RWPE2 (cell line): ENCODE data around the gene RNF220.

Source experiments
- ATAC-seq: fragments of 200-7000 bp; cut with Tn5 transposase; 3 replicates; pipeline ENCODE4 v1.9.1; 2021; ENCODE audit warnings: low read depth
- DNase-seq: peaks from one replicate; pipeline ENCODE4 v3.0.0-alpha.2; 2020; ENCODE audit warnings: low spot score
- H3K27ac ChIP-seq: fragments of 450-650 bp; 2 replicates; pipeline ENCODE4 v1.5.1; 2017; ENCODE audit warnings: mild to moderate bottlenecking; ENCODE audit not compliant: poor library complexity, severe bottlenecking
- H3K27me3 ChIP-seq: fragments of 250-450 bp; sonication (Bioruptor Pico); 2 replicates; pipeline ENCODE4 v1.5.1; 2021; ENCODE audit warnings: mild to moderate bottlenecking, moderate library complexity; ENCODE audit not compliant: insufficient read depth, poor library complexity, severe bottlenecking
- H3K36me3 ChIP-seq: fragments of 250-450 bp; sonication (Bioruptor Pico); 2 replicates; pipeline ENCODE4 v1.5.1; 2020; ENCODE audit warnings: low read depth, mild to moderate bottlenecking, moderate library complexity
- H3K4me1 ChIP-seq: fragments of 250-450 bp; sonication (Bioruptor Pico); 2 replicates; pipeline ENCODE4 v1.5.1; 2021; ENCODE audit warnings: mild to moderate bottlenecking, moderate library complexity; ENCODE audit not compliant: insufficient read depth, poor library complexity, severe bottlenecking
- H3K4me3 ChIP-seq: fragments of 250-450 bp; sonication (Bioruptor Pico); 2 replicates; pipeline ENCODE4 v1.5.1; 2021; ENCODE audit warnings: mild to moderate bottlenecking, moderate library complexity; ENCODE audit not compliant: severe bottlenecking
- H3K9me3 ChIP-seq: fragments of 250-450 bp; sonication (Bioruptor Pico); 2 replicates; pipeline ENCODE4 v1.5.1; 2021; ENCODE audit warnings: mild to moderate bottlenecking, moderate library complexity; ENCODE audit not compliant: severe bottlenecking
- CTCF ChIP-seq: fragments of 450-650 bp; IDR thresholded peaks from one replicate; pipeline ENCODE4 v1.5.1; 2017; ENCODE audit warnings: mild to moderate bottlenecking, moderate library complexity; ENCODE audit not compliant: poor library complexity, severe bottlenecking

The RNF220 gene

GRCh38 chr1:44592208-44593145 lies 187.4 kb downstream of the RNF220 start:
- DNase-seq, result no peak
- no peak for ATAC-seq

DNA sequence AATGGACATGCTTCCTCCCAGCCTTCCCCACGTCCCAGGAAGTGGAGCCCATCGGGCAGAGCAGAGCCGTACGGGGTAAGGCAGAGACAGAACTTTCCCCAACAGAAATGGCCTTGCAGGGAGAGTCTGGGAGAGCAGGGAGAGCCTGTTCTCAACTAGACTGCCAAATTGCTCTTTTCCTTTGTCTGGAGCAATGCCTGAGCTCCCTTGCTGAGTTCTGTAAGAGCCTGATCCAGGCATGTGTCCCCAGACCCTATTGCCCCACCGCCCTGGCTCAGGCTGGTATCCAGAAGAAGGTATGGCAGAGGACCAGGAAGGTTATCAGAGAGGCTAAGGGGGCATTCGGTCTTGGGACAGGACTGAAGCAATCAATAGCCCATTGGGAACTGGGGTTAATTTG lies 189.3 kb downstream of the RNF220 start:
- TF ChIP-seq CTCF, result no peak
- DNase-seq, result no peak
- ATAC-seq, result no peak

More at GRCh38 chr1:44592208-44593145, 187.4 kb downstream of the RNF220 start:
- TF ChIP-seq CTCF, result no peak
- H3K9me3 ChIP-seq, result no peaks in the 10 kb centered on the region
- H3K36me3 ChIP-seq, result no peaks in the 10 kb centered on the region
- no peak overlapping the region for H3K27ac ChIP-seq
- no peaks in the 10 kb centered on the region for H3K27me3 ChIP-seq
- no peaks in the 10 kb centered on the region for H3K4me1 ChIP-seq
- no peak overlapping the region for H3K4me3 ChIP-seq

DNA sequence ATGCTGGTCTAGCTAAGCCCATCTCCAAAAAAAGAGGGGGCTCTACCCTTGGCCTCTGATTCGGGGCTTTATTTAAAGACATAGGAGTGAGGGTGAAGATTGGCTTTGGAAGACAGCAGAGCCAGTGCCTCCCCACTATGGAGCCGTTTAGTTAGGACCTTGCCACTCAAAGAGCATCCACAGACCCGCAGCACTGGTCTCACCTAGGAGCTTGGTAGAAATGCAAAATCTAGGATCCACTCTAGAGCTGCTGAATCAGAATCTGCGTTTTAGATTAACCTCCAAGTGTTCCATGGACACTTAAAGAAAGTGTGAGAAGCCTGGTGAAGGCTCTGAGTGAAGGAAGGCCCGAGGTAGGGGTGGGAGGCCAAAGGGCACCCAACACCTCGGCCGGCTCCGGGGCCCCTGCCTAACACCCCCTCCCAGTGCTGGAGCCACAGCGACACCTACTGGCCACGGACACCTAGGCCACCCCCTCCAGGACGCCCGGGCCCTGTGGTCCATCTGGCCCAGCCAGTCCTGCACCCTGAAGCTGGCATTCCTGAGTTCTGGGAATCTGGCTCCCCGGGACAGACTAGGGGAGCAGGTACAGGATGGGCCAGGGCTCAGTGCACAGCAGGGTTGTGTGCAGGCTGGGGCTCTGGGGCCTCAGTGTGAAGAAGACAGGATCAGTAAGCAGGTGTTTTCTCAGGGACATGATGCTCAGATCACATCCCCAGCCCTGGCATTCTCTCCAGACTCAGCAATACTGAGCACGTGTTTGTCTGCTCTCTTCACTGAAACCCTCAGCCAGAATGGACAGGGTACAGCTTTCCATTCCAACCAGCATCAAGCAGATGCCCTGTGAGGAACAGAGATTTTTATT lies 190.0 kb downstream of the RNF220 start:
- peak; percentile 78 for DNase-seq
- H3K4me3 ChIP-seq, result no peak overlapping the region
- no peaks in the 10 kb centered on the region for H3K9me3 ChIP-seq
- H3K27ac ChIP-seq, result no peak overlapping the region
- H3K27me3 ChIP-seq, result no peaks in the 10 kb centered on the region
- TF ChIP-seq CTCF, result peak; percentile 93
- H3K36me3 ChIP-seq, result no peaks in the 10 kb centered on the region
- peak; percentile 92 for ATAC-seq
- H3K4me1 ChIP-seq, result no peaks in the 10 kb centered on the region

More for the DNA sequence above, 189.3 kb downstream of the RNF220 start:
- Histone ChIP-seq H3K36me3 (no peaks in the 10 kb centered on the region), H3K27me3 (no peaks in the 10 kb centered on the region), H3K4me3 (no peak overlapping the region), H3K27ac (no peak overlapping the region), H3K9me3 (no peaks in the 10 kb centered on the region), H3K4me1 (no peaks in the 10 kb centered on the region)

GRCh38 chr1:44596511-44596910 lies 191.5 kb downstream of the RNF220 start:
- no peak for TF ChIP-seq CTCF
- Histone ChIP-seq H3K9me3 (no peaks in the 10 kb centered on the region), H3K4me3 (no peak overlapping the region), H3K4me1 (no peaks in the 10 kb centered on the region), H3K27me3 (no peaks in the 10 kb centered on the region), H3K27ac (no peak overlapping the region), H3K36me3 (no peaks in the 10 kb centered on the region)
- ATAC-seq (no peak), DNase-seq (no peak)
